Smooth muscle cell (in vitro differentiated cells): ENCODE data around the gene CHD9NB. TPM values are rescaled to one million over a fixed set of nuclear protein-coding genes. Genes with fewer than 3 reads are reported as not detected.
A peak's percentile ranks its signal among the peaks of the same experiment; 100 is the strongest.

Source experiments
- DNase-seq: peaks from one replicate; lab custom pipeline; 2025; ENCODE audit not compliant: unreplicated experiment; lab: John Stamatoyannopoulos, UW
- H2AFZ ChIP-seq: fragments of 200-600 bp; sonication (generic); 2 replicates; pipeline ENCODE4 v1.6.0; 2016; ENCODE audit warnings: antibody characterized with exemption, low read depth, mild to moderate bottlenecking
- H3F3A ChIP-seq: fragments of 200-600 bp; sonication (generic); 2 replicates; pipeline ENCODE4 v1.6.0; 2017; ENCODE audit warnings: antibody characterized with exemption, low read depth
- H3K27ac ChIP-seq: fragments of 200-600 bp; sonication (generic); 2 replicates; pipeline ENCODE4 v1.5.1; 2016; ENCODE audit warnings: low read depth, mild to moderate bottlenecking
- H3K27me3 ChIP-seq: fragments of 200-600 bp; sonication (generic); 2 replicates; pipeline ENCODE4 v1.6.1; 2016; ENCODE audit warnings: low read depth, mild to moderate bottlenecking
- H3K36me3 ChIP-seq: fragments of 200-600 bp; sonication (generic); 2 replicates; pipeline ENCODE4 v1.5.1; 2016; ENCODE audit warnings: low read depth
- H3K4me1 ChIP-seq: fragments of 200-600 bp; sonication (generic); 2 replicates; pipeline ENCODE4 v1.5.1; 2016; ENCODE audit warnings: low read depth
- H3K4me2 ChIP-seq: fragments of 200-600 bp; sonication (generic); 2 replicates; pipeline ENCODE4 v1.6.0; 2016; ENCODE audit warnings: mild to moderate bottlenecking
- H3K4me3 ChIP-seq: fragments of 200-600 bp; sonication (generic); 2 replicates; pipeline ENCODE4 v1.5.1; 2016; ENCODE audit warnings: mild to moderate bottlenecking
- H3K79me2 ChIP-seq: fragments of 200-600 bp; sonication (generic); 2 replicates; pipeline ENCODE4 v1.6.0; 2016; ENCODE audit warnings: low read depth, mild to moderate bottlenecking
- H3K9ac ChIP-seq: fragments of 200-600 bp; sonication (generic); 2 replicates; pipeline ENCODE4 v1.6.0; 2016; ENCODE audit warnings: low read depth
- H3K9me3 ChIP-seq: fragments of 200-600 bp; sonication (generic); replicated peaks from 2 replicates; pipeline ENCODE4 v1.5.1; 2016; ENCODE audit warnings: low read depth
- H4K20me1 ChIP-seq: fragments of 200-600 bp; sonication (generic); 2 replicates; pipeline ENCODE4 v1.6.0; 2016; ENCODE audit warnings: low read depth
- CTCF ChIP-seq: fragments of 200-600 bp; sonication (generic); IDR thresholded peaks from 2 replicates; pipeline ENCODE4 v1.5.1; 2017; ENCODE audit warnings: borderline replicate concordance, mild to moderate bottlenecking, antibody characterized with exemption; ENCODE audit not compliant: insufficient read depth, poor library complexity, severe bottlenecking
- WGBS: methylation state at CpG from one replicate; pipeline ENCODE4 v1.1.7; 2016; ENCODE audit warnings: low lambda C conversion rate; 5-methylcytosine and 5-hydroxymethylcytosine counted together
- polyA plus RNA-seq: library from polyadenylated mRNA; unstranded; fragments of >200 nt; fragmentation: Nextera tagmentation; extraction: Ambion mirVana; gene quantifications from 2 replicates; pipeline ENCODE4 v1.2.1, GENCODE V29; 2016
- total RNA-seq: library from RNA; depleted of rRNA; stranded (reverse); fragments of >200 nt; gene quantifications from 2 replicates; pipeline ENCODE4 v1.2.3, GENCODE V29; 2014

CHD9NB gene
- total and polyA plus RNA-seq, 2 experiments from 2014 or later: not detected

GRCh38 chr16:53045341-53046220 is 7.1 kb downstream of the CHD9NB start:
- no peaks in the 10 kb centered on the region for H4K20me1 ChIP-seq
- WGBS: 88% methylated on average over 6 of the region's 6 CpGs
- no peak overlapping the region for H3K9ac ChIP-seq
- H3F3A ChIP-seq: peaks cover 11% of the 10 kb centered on the region
- no peak overlapping the region for H3K4me3 ChIP-seq
- no peak for TF ChIP-seq CTCF
- H3K4me1 ChIP-seq: peaks cover 31% of the 10 kb centered on the region
- DNase-seq: no peak
- no peaks in the 10 kb centered on the region for H3K36me3 ChIP-seq
- H3K79me2 ChIP-seq: no peaks in the 10 kb centered on the region
- no peaks in the 10 kb centered on the region for H3K27me3 ChIP-seq
- H3K27ac ChIP-seq: no peak overlapping the region
- no peaks in the 10 kb centered on the region for H3K9me3 ChIP-seq
- H3K4me2 ChIP-seq: no peak overlapping the region
- H2AFZ ChIP-seq: no peak overlapping the region

- Histone ChIP-seq H3K9me3 (no peaks in the 10 kb centered on the region), H3K36me3 (no peaks in the 10 kb centered on the region), H4K20me1 (no peaks in the 10 kb centered on the region), H3K4me1 (peaks cover 31% of the 10 kb centered on the region), H3K27ac (no peak overlapping the region), H3K4me3 (peak overlapping the region; percentile 9), H2AFZ (peak overlapping the region; percentile 79), H3K9ac (no peak overlapping the region), H3K79me2 (no peaks in the 10 kb centered on the region), H3K27me3 (no peaks in the 10 kb centered on the region), H3K4me2 (peak overlapping the region; percentile 34), H3F3A (peaks cover 11% of the 10 kb centered on the region)
- TF ChIP-seq CTCF: no peak
- DNase-seq: no peak
- WGBS: 20% methylated on average over 11 of the region's 11 CpGs
These were observed 8.6 kb downstream of the CHD9NB start for GRCh38 chr16:53043986-53044601.

GRCh38 chr16:53043428-53043831 is 9.3 kb downstream of the CHD9NB start:
- Histone ChIP-seq H3K36me3 (no peaks in the 10 kb centered on the region), H3K9me3 (no peaks in the 10 kb centered on the region), H3K4me2 (peak overlapping the region; percentile 34), H3K4me1 (peaks cover 31% of the 10 kb centered on the region), H3K27me3 (no peaks in the 10 kb centered on the region), H3F3A (peaks cover 11% of the 10 kb centered on the region), H3K27ac (no peak overlapping the region), H2AFZ (peak overlapping the region; percentile 79), H3K4me3 (peak overlapping the region; percentile 9), H3K9ac (no peak overlapping the region), H3K79me2 (no peaks in the 10 kb centered on the region), H4K20me1 (no peaks in the 10 kb centered on the region)
- no peak for TF ChIP-seq CTCF
- WGBS: 43% methylated on average over 5 of the region's 5 CpGs
- no peak for DNase-seq
